OCI-LY1 (cell line): ENCODE data around the gene HP.

ENCODE experiments used
- H2AFZ ChIP-seq: fragments of 200-600 bp; sonication (generic), shearing (Covaris generic); 2 replicates; pipeline ENCODE4 v1.6.0; 2014; ENCODE audit warnings: antibody characterized with exemption, mild to moderate bottlenecking, low read length
- H3F3A ChIP-seq: fragments of 200-600 bp; sonication (generic), shearing (Covaris generic); 2 replicates; pipeline ENCODE4 v1.6.0; 2014; ENCODE audit warnings: mild to moderate bottlenecking, antibody characterized with exemption, low read length, moderate library complexity; ENCODE audit not compliant: insufficient read depth
- H3K27ac ChIP-seq: fragments of 200-600 bp; sonication (generic); 2 replicates; pipeline ENCODE4 v1.5.1; 2014; ENCODE audit warnings: low read length, mixed run types, mild to moderate bottlenecking, low read depth; ENCODE audit not compliant: poor library complexity, severe bottlenecking
- H3K27me3 ChIP-seq: fragments of 200-600 bp; sonication (generic); 2 replicates; pipeline ENCODE4 v1.6.0; 2014; ENCODE audit warnings: antibody characterized with exemption, mild to moderate bottlenecking, low read length, moderate library complexity; ENCODE audit not compliant: insufficient read depth
- H3K36me3 ChIP-seq: fragments of 200-600 bp; sonication (generic); 2 replicates; pipeline ENCODE4 v1.6.1; 2014; ENCODE audit warnings: mild to moderate bottlenecking, antibody characterized with exemption, low read length, moderate library complexity, mixed read lengths; ENCODE audit not compliant: insufficient read depth
- H3K4me1 ChIP-seq: fragments of 200-600 bp; sonication (generic); 2 replicates; pipeline ENCODE4 v1.5.1; 2014; ENCODE audit warnings: mild to moderate bottlenecking, low read length, moderate library complexity; ENCODE audit not compliant: insufficient read depth, severe bottlenecking
- H3K4me2 ChIP-seq: fragments of 200-600 bp; sonication (generic), shearing (Covaris generic); 2 replicates; pipeline ENCODE4 v1.6.1; 2014; ENCODE audit warnings: low read length
- H3K4me3 ChIP-seq: fragments of 200-600 bp; sonication (generic); 2 replicates; pipeline ENCODE4 v1.5.1; 2014; ENCODE audit warnings: low read length, low read depth, mild to moderate bottlenecking, mixed read lengths; ENCODE audit not compliant: poor library complexity, severe bottlenecking
- H3K79me2 ChIP-seq: fragments of 200-600 bp; shearing (Covaris generic); 2 replicates; pipeline ENCODE4 v1.6.1; 2016; ENCODE audit warnings: mixed run types, low read length, mixed read lengths; ENCODE audit not compliant: insufficient read depth
- H3K9ac ChIP-seq: fragments of 200-600 bp; sonication (generic), shearing (Covaris generic); 2 replicates; pipeline ENCODE4 v1.6.1; 2014; ENCODE audit warnings: mild to moderate bottlenecking, low read length, mixed read lengths
- H3K9me2 ChIP-seq: fragments of 200-600 bp; sonication (generic), shearing (Covaris generic); 2 replicates; pipeline ENCODE4 v1.6.1; 2014; ENCODE audit warnings: low read depth, mild to moderate bottlenecking, low read length, mixed read lengths
- H3K9me3 ChIP-seq: fragments of 200-600 bp; shearing (Covaris generic); 2 replicates; pipeline ENCODE4 v1.6.1; 2014; ENCODE audit warnings: low read length, mixed read lengths
- H4K20me1 ChIP-seq: fragments of 200-600 bp; sonication (generic), shearing (Covaris generic); 2 replicates; pipeline ENCODE4 v1.6.0; 2016; ENCODE audit warnings: mild to moderate bottlenecking, low read length; ENCODE audit not compliant: insufficient read depth
- CTCF ChIP-seq: fragments of 200-600 bp; sonication (generic), shearing (Covaris generic); IDR thresholded peaks from 2 replicates; pipeline ENCODE4 v1.5.1; 2017; ENCODE audit warnings: mild to moderate bottlenecking, antibody characterized with exemption, low read length, moderate library complexity, mixed read lengths
- EZH2 ChIP-seq: fragments of 200-600 bp; sonication (generic), shearing (Covaris generic); IDR thresholded peaks from 2 replicates; pipeline ENCODE4 v1.8.0; 2017; ENCODE audit warnings: borderline replicate concordance, mixed run types, mild to moderate bottlenecking, antibody characterized with exemption, low read length, moderate library complexity, mixed read lengths

HP gene

DNA sequence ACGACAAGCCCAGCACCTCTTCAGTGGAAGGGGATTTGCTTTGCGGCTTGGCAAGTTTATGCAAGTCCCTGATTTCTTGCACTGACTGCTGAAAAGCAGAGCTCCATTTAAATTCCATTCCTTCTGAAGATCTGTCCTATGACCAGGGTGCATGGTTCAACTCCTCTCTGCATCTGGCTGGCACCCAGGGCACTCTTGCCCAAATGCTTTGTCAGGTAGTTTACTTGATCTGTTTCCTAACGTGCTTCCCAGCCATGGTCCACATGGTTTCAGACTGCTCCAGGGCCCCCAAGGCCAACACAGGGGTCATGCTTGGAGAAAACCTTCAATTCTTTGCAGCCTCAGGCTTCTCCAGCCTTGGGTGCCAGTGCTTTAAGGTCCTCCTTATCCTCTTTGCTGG lies 11.2 kb upstream of the HP start:
- Histone ChIP-seq H3K4me1 (no peaks in the 10 kb centered on the region), H3K9me3 (no peaks in the 10 kb centered on the region), H3K27ac (no peak overlapping the region), H2AFZ (no peak overlapping the region), H4K20me1 (no peaks in the 10 kb centered on the region), H3K4me2 (no peak overlapping the region), H3F3A (no peaks in the 10 kb centered on the region), H3K4me3 (no peak overlapping the region), H3K27me3 (no peaks in the 10 kb centered on the region), H3K9me2 (no peaks in the 10 kb centered on the region), H3K9ac (no peak overlapping the region), H3K36me3 (no peaks in the 10 kb centered on the region), H3K79me2 (no peaks in the 10 kb centered on the region)
- no peak for TF ChIP-seq EZH2
- TF ChIP-seq CTCF = no peak

GRCh38 chr16:72043539-72043938 lies 10.8 kb upstream of the HP start:
- Histone ChIP-seq H3K4me1 (no peaks in the 10 kb centered on the region), H3K9me3 (no peaks in the 10 kb centered on the region), H3K4me3 (no peak overlapping the region), H3K36me3 (no peaks in the 10 kb centered on the region), H3F3A (no peaks in the 10 kb centered on the region), H3K79me2 (no peaks in the 10 kb centered on the region), H3K9me2 (no peaks in the 10 kb centered on the region), H3K4me2 (no peak overlapping the region), H3K27ac (no peak overlapping the region), H4K20me1 (no peaks in the 10 kb centered on the region), H3K27me3 (no peaks in the 10 kb centered on the region), H2AFZ (no peak overlapping the region), H3K9ac (no peak overlapping the region)
- TF ChIP-seq CTCF (no peak), EZH2 (no peak)

GRCh38 chr16:72044296-72044695 lies 10.0 kb upstream of the HP start:
- TF ChIP-seq CTCF = no peak
- TF ChIP-seq EZH2 = no peak
- no peak overlapping the region for H3K9ac ChIP-seq
- H2AFZ ChIP-seq = no peak overlapping the region
- H3K27ac ChIP-seq = no peak overlapping the region
- H3K9me2 ChIP-seq = no peaks in the 10 kb centered on the region
- H3K79me2 ChIP-seq = no peaks in the 10 kb centered on the region
- H4K20me1 ChIP-seq = no peaks in the 10 kb centered on the region
- no peaks in the 10 kb centered on the region for H3K27me3 ChIP-seq
- H3K36me3 ChIP-seq = no peaks in the 10 kb centered on the region
- no peak overlapping the region for H3K4me3 ChIP-seq
- no peak overlapping the region for H3K4me2 ChIP-seq
- H3F3A ChIP-seq = no peaks in the 10 kb centered on the region
- no peaks in the 10 kb centered on the region for H3K4me1 ChIP-seq
- no peaks in the 10 kb centered on the region for H3K9me3 ChIP-seq
